Prostate gland (tissue), 2 donors: ENCODE results near the gene LEKR1.

ENCODE experiments used
- CTCF ChIP-seq, 4 experiments: fragments of 200-600 bp in 2 of 4; fragments of 450-650 bp in 2 of 4; sonication (generic) in 2 of 4; IDR thresholded peaks; 1 replicate in 3 of 4; 2 replicates in 1 of 4; pipeline ENCODE4 v1.5.1; 2016 to 2019; ENCODE audit warnings: antibody characterized with exemption in 4 of 4, mild to moderate bottlenecking in 2 of 4, moderate library complexity in 2 of 4
- POLR2A ChIP-seq: fragments of 450-650 bp; IDR thresholded peaks from one replicate; pipeline ENCODE4 v1.6.1; 2016; ENCODE audit warnings: antibody characterized with exemption, mild to moderate bottlenecking
- POLR2AphosphoS5 ChIP-seq: sonication (generic); formaldehyde crosslinking; IDR thresholded peaks from one replicate; pipeline ENCODE4 v1.6.1; 2017; ENCODE audit warnings: antibody characterized with exemption

- no peak for TF ChIP-seq CTCF (IDR thresholded peaks at IDR 0.05)
- no peak for TF ChIP-seq POLR2A
- no peak for TF ChIP-seq POLR2AphosphoS5
Measured at GRCh38 chr3:156867174-156867573, 41.0 kb downstream of the LEKR1 start.
